Liver (tissue), 3 donors: ENCODE results near the gene PC.

Source experiments
- HNF4G ChIP-seq: IDR thresholded peaks from 2 replicates; pipeline ENCODE4 v1.6.1; 2016; ENCODE audit warnings: antibody characterized with exemption
- JUND ChIP-seq, 2 donors: IDR thresholded peaks; 2 replicates each; pipeline ENCODE4 v1.6.1; 2016; ENCODE audit warnings: antibody characterized with exemption in 2 of 2
- MAX ChIP-seq: IDR thresholded peaks from 2 replicates; pipeline ENCODE4 v1.6.1; 2016; ENCODE audit warnings: antibody characterized with exemption
- RAD21 ChIP-seq, 2 donors: IDR thresholded peaks; 2 replicates each; pipeline ENCODE4 v1.6.1; 2016; ENCODE audit warnings: antibody characterized with exemption in 2 of 2, mild to moderate bottlenecking in 2 of 2
- REST ChIP-seq: IDR thresholded peaks from 2 replicates; pipeline ENCODE4 v1.6.1; 2016; ENCODE audit warnings: antibody characterized with exemption, mild to moderate bottlenecking
- SP1 ChIP-seq: IDR thresholded peaks from 2 replicates; pipeline ENCODE4 v1.6.1; 2018; ENCODE audit warnings: antibody characterized with exemption, mild to moderate bottlenecking
- ZBTB33 ChIP-seq: IDR thresholded peaks from 2 replicates; pipeline ENCODE4 v1.6.1; 2016; ENCODE audit warnings: antibody characterized with exemption
- TF ChIP-seq, protein P1 (sequence below): fragments of 150-350 bp; IDR thresholded peaks from 2 replicates; pipeline ENCODE4 v1.5.1; 2017; ENCODE audit warnings: improper control_type of control experiment, low read depth, low read length; ENCODE audit not compliant: missing input control
- donor health status: healthy.
- donor health status: healthy.

- TF ChIP-seq REST (no peak), MAX (no peak), ZBTB33 (no peak), JUND (IDR thresholded peaks at IDR 0.05) (no peak), RAD21 (IDR thresholded peaks at IDR 0.05) (no peak), SP1 (no peak), HNF4G (no peak)
- TF ChIP-seq, protein P1, sequence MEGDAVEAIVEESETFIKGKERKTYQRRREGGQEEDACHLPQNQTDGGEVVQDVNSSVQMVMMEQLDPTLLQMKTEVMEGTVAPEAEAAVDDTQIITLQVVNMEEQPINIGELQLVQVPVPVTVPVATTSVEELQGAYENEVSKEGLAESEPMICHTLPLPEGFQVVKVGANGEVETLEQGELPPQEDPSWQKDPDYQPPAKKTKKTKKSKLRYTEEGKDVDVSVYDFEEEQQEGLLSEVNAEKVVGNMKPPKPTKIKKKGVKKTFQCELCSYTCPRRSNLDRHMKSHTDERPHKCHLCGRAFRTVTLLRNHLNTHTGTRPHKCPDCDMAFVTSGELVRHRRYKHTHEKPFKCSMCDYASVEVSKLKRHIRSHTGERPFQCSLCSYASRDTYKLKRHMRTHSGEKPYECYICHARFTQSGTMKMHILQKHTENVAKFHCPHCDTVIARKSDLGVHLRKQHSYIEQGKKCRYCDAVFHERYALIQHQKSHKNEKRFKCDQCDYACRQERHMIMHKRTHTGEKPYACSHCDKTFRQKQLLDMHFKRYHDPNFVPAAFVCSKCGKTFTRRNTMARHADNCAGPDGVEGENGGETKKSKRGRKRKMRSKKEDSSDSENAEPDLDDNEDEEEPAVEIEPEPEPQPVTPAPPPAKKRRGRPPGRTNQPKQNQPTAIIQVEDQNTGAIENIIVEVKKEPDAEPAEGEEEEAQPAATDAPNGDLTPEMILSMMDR = no peak
These were observed 53.6 kb downstream of the PC start for GRCh38 chr11:66904561-66904960.
